Esophagus muscularis mucosa (tissue), 4 donors: ENCODE data around the gene PKN2. TPM values are rescaled to one million over a fixed set of nuclear protein-coding genes. Genes with fewer than 3 reads are reported as not detected.
A peak's percentile ranks its signal among the peaks of the same experiment; 100 is the strongest.

Experiments used
- DNase-seq: peaks from one replicate; pipeline ENCODE4 v3.0.0-alpha.2; 2017; ENCODE audit errors: extremely low spot score
- H3K27ac ChIP-seq, 4 donors: fragments of 200-600 bp; sonication (generic); replicated peaks in 1 of 4; 1 replicate in 3 of 4; 2 replicates in 1 of 4; pipeline ENCODE4 v1.5.1; 2016 to 2019; ENCODE audit warnings: mild to moderate bottlenecking in 1 of 4
- H3K27me3 ChIP-seq, 4 donors: fragments of 200-600 bp; sonication (generic); one replicate each; pipeline versions ENCODE4 v1.5.1 to v1.6.0; 2016 to 2019
- H3K36me3 ChIP-seq, 4 donors: fragments of 200-600 bp; sonication (generic); one replicate each; pipeline ENCODE4 v1.5.1; 2016 to 2019
- H3K4me1 ChIP-seq, 4 donors: fragments of 200-600 bp; sonication (generic); one replicate each; pipeline ENCODE4 v1.5.1; 2016 to 2019
- H3K4me3 ChIP-seq, 4 donors: fragments of 200-600 bp; sonication (generic); 1 replicate in 2 of 4; 2 replicates in 2 of 4; pipeline ENCODE4 v1.5.1; 2016 to 2019; ENCODE audit warnings: mild to moderate bottlenecking in 4 of 4, moderate library complexity in 1 of 4
- H3K9me3 ChIP-seq, 4 donors: fragments of 200-600 bp; sonication (generic); 1 replicate in 3 of 4; 2 replicates in 1 of 4; pipeline ENCODE4 v1.5.1; 2016 to 2019
- CTCF ChIP-seq, 3 experiments: fragments of 200-600 bp in 2 of 3; fragments of 450-650 bp in 1 of 3; sonication (generic) in 2 of 3; IDR thresholded peaks; one replicate each; pipeline ENCODE4 v1.5.1; 2017 to 2019; ENCODE audit warnings: antibody characterized with exemption in 3 of 3, mild to moderate bottlenecking in 2 of 3, moderate library complexity in 1 of 3
- EP300 ChIP-seq: sonication (generic); formaldehyde crosslinking; IDR thresholded peaks from one replicate; pipeline ENCODE4 v1.6.1; 2017; ENCODE audit warnings: antibody characterized with exemption
- POLR2A ChIP-seq: fragments of 450-650 bp; IDR thresholded peaks from one replicate; pipeline ENCODE4 v1.6.1; 2017; ENCODE audit warnings: antibody characterized with exemption, moderate library complexity, mild to moderate bottlenecking, low read depth
- POLR2AphosphoS5 ChIP-seq, 2 donors: sonication (generic); formaldehyde crosslinking; IDR thresholded peaks; one replicate each; pipeline ENCODE4 v1.6.1; 2017; ENCODE audit warnings: antibody characterized with exemption in 2 of 2
- WGBS: methylation state at CpG from one replicate; pipeline ENCODE4 v1.1.5; 2018; 5-methylcytosine and 5-hydroxymethylcytosine counted together
- intact Hi-C: fragments of 100-400 bp; cut with DNase I; formaldehyde crosslinking; loops from one replicate; pipeline ENCODE4 v1.15.1; 2023
- total RNA-seq, 4 donors: library from RNA; depleted of rRNA; stranded (reverse); fragments of >200 nt; gene quantifications; one replicate each; pipeline versions ENCODE4 v1.1.0 to v1.2.1, GENCODE V29; 2016

Gene PKN2
- total RNA-seq, 4 donors from 2014 or later = 27.2 to 39.9 (median 34.3) TPM

GRCh38 chr1:88731475-88732269, 47.6 kb downstream of the PKN2 start:
- peaks cover 0 to 20% (median 6%) of the 10 kb centered on the region in 4 donors for H3K9me3 ChIP-seq
- intact Hi-C loops = loop anchor here (2.0 kb wide), 1 partner anchor 47 kb away; the partner anchor contains the start of gene PKN2
- peak overlapping the region; percentile 42 to 76 (median 70) for H3K27ac ChIP-seq
- peaks cover 11 to 46% (median 39%) of the 10 kb centered on the region in 4 donors for H3K4me1 ChIP-seq
- peak overlapping the region in 3 of 4 donors; percentile 2 to 26 (median 3) for H3K4me3 ChIP-seq
- H3K36me3 ChIP-seq = peaks cover 0 to 4% (median 0%) of the 10 kb centered on the region in 4 donors
- DNase-seq = no peak
- 10% methylated on average over 2 of the region's 2 CpGs for WGBS
- H3K27me3 ChIP-seq = no peaks in the 10 kb centered on the region
- TF ChIP-seq POLR2AphosphoS5 (IDR thresholded peaks at IDR 0.05) (peak in 1 of 2 donors; percentile 22), EP300 (no peak)

GRCh38 chr1:88735382-88735781, 51.3 kb downstream of the PKN2 start:
- no peak overlapping the region for H3K27ac ChIP-seq
- H3K4me3 ChIP-seq = no peak overlapping the region
- DNase-seq = no peak
- TF ChIP-seq POLR2AphosphoS5 (IDR thresholded peaks at IDR 0.05) (no peak), CTCF (IDR thresholded peaks at IDR 0.05) (no peak), POLR2A (no peak), EP300 (no peak)
- H3K27me3 ChIP-seq = no peaks in the 10 kb centered on the region
- peaks cover 0 to 20% (median 6%) of the 10 kb centered on the region in 4 donors for H3K9me3 ChIP-seq
- intact Hi-C loops = no loop called here
- peaks cover 11 to 29% (median 20%) of the 10 kb centered on the region in 4 donors for H3K4me1 ChIP-seq
- H3K36me3 ChIP-seq = no peaks in the 10 kb centered on the region

GRCh38 chr1:88735909-88736308, 51.8 kb downstream of the PKN2 start:
- 100% methylated on average over 1 of the region's 1 CpG for WGBS
- TF ChIP-seq POLR2AphosphoS5 (IDR thresholded peaks at IDR 0.05) (no peak), POLR2A (no peak), EP300 (no peak), CTCF (IDR thresholded peaks at IDR 0.05) (no peak)
- Histone ChIP-seq H3K27me3 (no peaks in the 10 kb centered on the region), H3K27ac (no peak overlapping the region), H3K4me1 (peaks cover 8 to 24% (median 16%) of the 10 kb centered on the region in 4 donors), H3K36me3 (no peaks in the 10 kb centered on the region), H3K4me3 (no peak overlapping the region), H3K9me3 (peaks cover 0 to 20% (median 6%) of the 10 kb centered on the region in 4 donors)
- no peak for DNase-seq
- intact Hi-C loops = no loop called here

GRCh38 chr1:88736633-88737248, 52.7 kb downstream of the PKN2 start:
- no peak overlapping the region for H3K4me3 ChIP-seq
- no peak overlapping the region for H3K27ac ChIP-seq
- no peak for DNase-seq
- no peaks in the 10 kb centered on the region for H3K27me3 ChIP-seq
- H3K36me3 ChIP-seq = no peaks in the 10 kb centered on the region
- intact Hi-C loops = no loop called here
- peaks cover 3 to 15% (median 9%) of the 10 kb centered on the region in 4 donors for H3K4me1 ChIP-seq
- WGBS = 88% methylated on average over 7 of the region's 7 CpGs
- peaks cover 0 to 20% (median 6%) of the 10 kb centered on the region in 4 donors for H3K9me3 ChIP-seq
- no peak for TF ChIP-seq POLR2AphosphoS5 (IDR thresholded peaks at IDR 0.05)
- TF ChIP-seq POLR2A = no peak
- TF ChIP-seq CTCF (IDR thresholded peaks at IDR 0.05) = peak in 2 of 3 experiments; percentile 27 to 43
- TF ChIP-seq EP300 = no peak

- H3K36me3 ChIP-seq = no peaks in the 10 kb centered on the region
- TF ChIP-seq POLR2AphosphoS5 (IDR thresholded peaks at IDR 0.05) (no peak), POLR2A (no peak), CTCF (IDR thresholded peaks at IDR 0.05) (no peak), EP300 (no peak)
- no peak overlapping the region for H3K4me3 ChIP-seq
- DNase-seq = no peak
- intact Hi-C loops = no loop called here
- H3K27me3 ChIP-seq = no peaks in the 10 kb centered on the region
- H3K9me3 ChIP-seq = peaks cover 0 to 20% (median 6%) of the 10 kb centered on the region in 4 donors
- 81% methylated on average over 3 of the region's 3 CpGs for WGBS
- peaks cover 0 to 9% (median 3%) of the 10 kb centered on the region in 4 donors for H3K4me1 ChIP-seq
- no peak overlapping the region for H3K27ac ChIP-seq
Observed at GRCh38 chr1:88737338-88737927, 53.4 kb downstream of the PKN2 start.
